PFSK-1 (cell line): ENCODE results near the gene CNOT4.

Source experiments
- REST ChIP-seq, 2 experiments: IDR thresholded peaks; 2 replicates each; pipeline versions ENCODE4 v1.6.1 to v1.8.0; 2011 to 2012; ENCODE audit warnings: low read depth in 2 of 2, low read length in 2 of 2, control low read depth in 1 of 2, inconsistent platforms in 1 of 2, mild to moderate bottlenecking in 1 of 2, moderate library complexity in 1 of 2; ENCODE audit not compliant: insufficient read depth in 1 of 2
- SIN3A ChIP-seq: IDR thresholded peaks from 2 replicates; pipeline ENCODE4 v1.6.1; 2012; ENCODE audit warnings: mild to moderate bottlenecking, low read length, moderate library complexity, borderline replicate concordance; ENCODE audit not compliant: insufficient read depth

- no peak for TF ChIP-seq REST (IDR thresholded peaks at IDR 0.05; ENCODE audit: insufficient read depth in 1 of 2, low read depth in 2 of 2, low read length in 2 of 2)
- no peak for TF ChIP-seq SIN3A
These were observed 127.7 kb downstream of the CNOT4 start for GRCh38 chr7:135382173-135382572.
